HG02623 (cell line): Measurements from ENCODE around the gene DFFA.
"Not testable (repeated sequence)": the region's sequence is repeated elsewhere in the genome, so short reads cannot be mapped to it uniquely, and the experiment has no call there.

Experiments used
- ATAC-seq: cut with Tn5 transposase; IDR thresholded peaks from one replicate; pipeline ENCODE4 v1.9.1; 2021; ENCODE audit warnings: moderate library complexity; ENCODE audit not compliant: unreplicated experiment

The DFFA gene

GRCh38 chr1:10430216-10431069, 41.9 kb downstream of the DFFA start, which contains the start of gene CENPS:
Gene CENPS (plus strand): TSS chr1:10430433. CDS start chr1:10430518, 85 bp downstream.
- ATAC-seq: peak; percentile 70

GRCh38 chr1:10429868-10430215, 42.5 kb downstream of the DFFA start:
- ATAC-seq: no peak

GRCh38 chr1:10428984-10429383, 43.3 kb downstream of the DFFA start:
- ATAC-seq: no peak

- not testable (repeated sequence) for ATAC-seq
Observed at GRCh38 chr1:10426535-10426848, 45.8 kb downstream of the DFFA start.

GRCh38 chr1:10425826-10426534, 46.3 kb downstream of the DFFA start:
- not testable (repeated sequence) for ATAC-seq

GRCh38 chr1:10424651-10425050, 47.7 kb downstream of the DFFA start:
- ATAC-seq: no peak

- ATAC-seq: no peak
Observed at GRCh38 chr1:10424034-10424433, 48.3 kb downstream of the DFFA start.

- ATAC-seq: no peak
Observed at GRCh38 chr1:10421637-10422036, 50.7 kb downstream of the DFFA start.

- ATAC-seq: no peak
Observed at GRCh38 chr1:10419351-10419750, 53.0 kb downstream of the DFFA start.

- not testable (repeated sequence) for ATAC-seq
Observed at GRCh38 chr1:10418741-10419140, 53.6 kb downstream of the DFFA start.

- not testable (repeated sequence) for ATAC-seq
Observed at GRCh38 chr1:10415967-10416366, 56.4 kb downstream of the DFFA start.

- no peak for ATAC-seq
Observed at GRCh38 chr1:10415211-10415930, 57.0 kb downstream of the DFFA start.

- no peak for ATAC-seq
Observed at GRCh38 chr1:10407201-10407600, 65.1 kb downstream of the DFFA start.
